ENCODE measurements around the gene MDH2.
"Not testable (repeated sequence)": the region's sequence is repeated elsewhere in the genome, so short reads cannot be mapped to it uniquely, and the experiment has no call there.

MDH2 gene

GRCh38 chr7:76047811-76048667 lies at the start of gene MDH2, which contains the start of gene STYXL1:
Gene MDH2 (plus strand): TSS chr7:76048106. CDS start chr7:76048161, 55 bp downstream.
Gene STYXL1 (minus strand): TSS chr7:76048000. CDS start chr7:76030523, 17,477 bp downstream.
- DNase-seq: peak; percentile 87

GRCh38 chr7:76000566-76000965 lies 47.3 kb upstream of the MDH2 start:
- no peak for DNase-seq

- no peak for DNase-seq
These were observed 45.8 kb upstream of the MDH2 start for GRCh38 chr7:76002139-76002538.

- DNase-seq: no peak
These were observed 45.1 kb upstream of the MDH2 start for GRCh38 chr7:76002822-76003221.

GRCh38 chr7:76003351-76003750 lies 44.6 kb upstream of the MDH2 start:
- DNase-seq: no peak

GRCh38 chr7:76005004-76005403 lies 42.9 kb upstream of the MDH2 start:
- not testable (repeated sequence) for DNase-seq

- DNase-seq: no peak
These were observed 39.7 kb upstream of the MDH2 start for GRCh38 chr7:76008156-76008687.

- DNase-seq: no peak
These were observed 38.0 kb upstream of the MDH2 start for GRCh38 chr7:76009672-76010600.

- no peak for DNase-seq
These were observed 36.5 kb upstream of the MDH2 start for GRCh38 chr7:76011442-76011861.

GRCh38 chr7:76016191-76016947 lies 31.5 kb upstream of the MDH2 start:
- DNase-seq: no peak

- DNase-seq: not testable (repeated sequence)
These were observed 29.4 kb upstream of the MDH2 start for GRCh38 chr7:76018520-76018919.

GRCh38 chr7:76020031-76020714 lies 27.7 kb upstream of the MDH2 start:
- DNase-seq: peak; percentile 74

- DNase-seq: no peak
These were observed 25.7 kb upstream of the MDH2 start for GRCh38 chr7:76022026-76022780.

- DNase-seq: no peak
These were observed 24.9 kb upstream of the MDH2 start for GRCh38 chr7:76023002-76023401.

- not testable (repeated sequence) for DNase-seq
These were observed 18.2 kb upstream of the MDH2 start for GRCh38 chr7:76029682-76030081.

GRCh38 chr7:76031964-76032363 lies 15.9 kb upstream of the MDH2 start:
- no peak for DNase-seq

GRCh38 chr7:76037310-76037709 lies 10.6 kb upstream of the MDH2 start:
- DNase-seq: no peak

GRCh38 chr7:76040126-76040525 lies 7.8 kb upstream of the MDH2 start:
- no peak for DNase-seq

GRCh38 chr7:76044375-76044865 lies 3.5 kb upstream of the MDH2 start:
- DNase-seq: no peak

GRCh38 chr7:76047305-76047810 lies 548 bp upstream of the MDH2 start:
- no peak for DNase-seq

- peak; percentile 23 for DNase-seq
These were observed 722 bp downstream of the MDH2 start for GRCh38 chr7:76048668-76048988.
